Esophagus muscularis mucosa (tissue), 4 donors: ENCODE results near the gene CAPZB. TPM values are rescaled to one million over a fixed set of nuclear protein-coding genes. Genes with fewer than 3 reads are reported as not detected.
"Not testable (repeated sequence)": the region's sequence is repeated elsewhere in the genome, so short reads cannot be mapped to it uniquely, and the experiment has no call there.

ENCODE experiments used
- DNase-seq: peaks from one replicate; pipeline ENCODE4 v3.0.0-alpha.2; 2017; ENCODE audit errors: extremely low spot score
- H3K27ac ChIP-seq, 4 donors: fragments of 200-600 bp; sonication (generic); replicated peaks in 1 of 4; 1 replicate in 3 of 4; 2 replicates in 1 of 4; pipeline ENCODE4 v1.5.1; 2016 to 2019; ENCODE audit warnings: mild to moderate bottlenecking in 1 of 4
- H3K27me3 ChIP-seq, 4 donors: fragments of 200-600 bp; sonication (generic); one replicate each; pipeline versions ENCODE4 v1.5.1 to v1.6.0; 2016 to 2019
- H3K36me3 ChIP-seq, 4 donors: fragments of 200-600 bp; sonication (generic); one replicate each; pipeline ENCODE4 v1.5.1; 2016 to 2019
- H3K4me1 ChIP-seq, 4 donors: fragments of 200-600 bp; sonication (generic); one replicate each; pipeline ENCODE4 v1.5.1; 2016 to 2019
- H3K4me3 ChIP-seq, 4 donors: fragments of 200-600 bp; sonication (generic); 1 replicate in 2 of 4; 2 replicates in 2 of 4; pipeline ENCODE4 v1.5.1; 2016 to 2019; ENCODE audit warnings: mild to moderate bottlenecking in 4 of 4, moderate library complexity in 1 of 4
- H3K9me3 ChIP-seq, 4 donors: fragments of 200-600 bp; sonication (generic); 1 replicate in 3 of 4; 2 replicates in 1 of 4; pipeline ENCODE4 v1.5.1; 2016 to 2019
- EP300 ChIP-seq: sonication (generic); formaldehyde crosslinking; IDR thresholded peaks from one replicate; pipeline ENCODE4 v1.6.1; 2017; ENCODE audit warnings: antibody characterized with exemption
- POLR2A ChIP-seq: fragments of 450-650 bp; IDR thresholded peaks from one replicate; pipeline ENCODE4 v1.6.1; 2017; ENCODE audit warnings: antibody characterized with exemption, moderate library complexity, mild to moderate bottlenecking, low read depth
- POLR2AphosphoS5 ChIP-seq, 2 donors: sonication (generic); formaldehyde crosslinking; IDR thresholded peaks; one replicate each; pipeline ENCODE4 v1.6.1; 2017; ENCODE audit warnings: antibody characterized with exemption in 2 of 2
- WGBS: methylation state at CpG from one replicate; pipeline ENCODE4 v1.1.5; 2018; 5-methylcytosine and 5-hydroxymethylcytosine counted together
- intact Hi-C: fragments of 100-400 bp; cut with DNase I; formaldehyde crosslinking; loops from one replicate; pipeline ENCODE4 v1.15.1; 2023
- total RNA-seq, 4 donors: library from RNA; depleted of rRNA; stranded (reverse); fragments of >200 nt; gene quantifications; one replicate each; pipeline versions ENCODE4 v1.1.0 to v1.2.1, GENCODE V29; 2016
- TF ChIP-seq, protein P1 (sequence below), 3 experiments: fragments of 200-600 bp in 2 of 3; fragments of 450-650 bp in 1 of 3; sonication (generic) in 2 of 3; IDR thresholded peaks; one replicate each; pipeline ENCODE4 v1.5.1; 2017 to 2019; ENCODE audit warnings: antibody characterized with exemption in 3 of 3, mild to moderate bottlenecking in 2 of 3, moderate library complexity in 1 of 3

CAPZB gene
- total RNA-seq, 4 donors from 2014 or later = 186 to 261 (median 203) TPM

DNA sequence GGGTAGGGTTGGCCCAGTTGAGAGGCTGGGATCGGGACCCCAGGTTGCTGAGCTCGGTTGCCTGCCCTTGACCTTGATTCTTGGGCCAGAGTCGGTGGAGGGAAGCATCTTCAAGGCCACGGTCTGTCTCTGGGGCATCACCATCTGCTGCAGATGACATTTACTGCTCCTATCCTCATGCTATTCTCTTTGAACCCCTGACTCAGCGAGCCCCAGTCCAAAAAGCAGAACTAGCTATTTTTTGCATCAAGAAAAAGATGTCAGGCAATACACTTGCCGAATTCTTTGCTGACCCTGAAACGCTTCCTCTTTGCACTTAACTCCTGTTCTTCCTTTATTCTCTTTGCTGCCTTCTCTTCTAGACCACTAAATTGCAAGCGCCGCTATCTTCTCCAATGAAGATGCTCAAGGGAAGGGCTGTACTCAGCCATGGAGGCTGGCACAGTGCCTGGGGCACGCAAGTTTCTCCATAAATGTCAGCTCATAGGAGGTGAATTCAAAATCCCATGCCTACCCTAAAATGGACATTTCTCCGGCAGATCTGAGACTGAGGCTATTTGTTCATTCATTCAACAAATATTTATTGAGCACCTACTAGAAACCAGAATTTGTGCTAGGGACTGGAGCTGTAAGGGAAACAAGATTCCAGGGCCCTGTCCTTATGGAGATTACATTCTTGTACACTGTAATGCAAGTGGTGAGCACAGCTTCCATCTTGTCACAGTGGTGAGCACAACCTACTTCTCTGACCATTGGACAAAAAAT lies 20.5 kb upstream of the CAPZB start:
- H3K27ac ChIP-seq = peak overlapping the region; percentile 73 to 87 (median 79)
- H3K36me3 ChIP-seq = no peaks in the 10 kb centered on the region
- TF ChIP-seq, protein P1, sequence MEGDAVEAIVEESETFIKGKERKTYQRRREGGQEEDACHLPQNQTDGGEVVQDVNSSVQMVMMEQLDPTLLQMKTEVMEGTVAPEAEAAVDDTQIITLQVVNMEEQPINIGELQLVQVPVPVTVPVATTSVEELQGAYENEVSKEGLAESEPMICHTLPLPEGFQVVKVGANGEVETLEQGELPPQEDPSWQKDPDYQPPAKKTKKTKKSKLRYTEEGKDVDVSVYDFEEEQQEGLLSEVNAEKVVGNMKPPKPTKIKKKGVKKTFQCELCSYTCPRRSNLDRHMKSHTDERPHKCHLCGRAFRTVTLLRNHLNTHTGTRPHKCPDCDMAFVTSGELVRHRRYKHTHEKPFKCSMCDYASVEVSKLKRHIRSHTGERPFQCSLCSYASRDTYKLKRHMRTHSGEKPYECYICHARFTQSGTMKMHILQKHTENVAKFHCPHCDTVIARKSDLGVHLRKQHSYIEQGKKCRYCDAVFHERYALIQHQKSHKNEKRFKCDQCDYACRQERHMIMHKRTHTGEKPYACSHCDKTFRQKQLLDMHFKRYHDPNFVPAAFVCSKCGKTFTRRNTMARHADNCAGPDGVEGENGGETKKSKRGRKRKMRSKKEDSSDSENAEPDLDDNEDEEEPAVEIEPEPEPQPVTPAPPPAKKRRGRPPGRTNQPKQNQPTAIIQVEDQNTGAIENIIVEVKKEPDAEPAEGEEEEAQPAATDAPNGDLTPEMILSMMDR (IDR thresholded peaks at IDR 0.05) = no peak
- no peak for TF ChIP-seq POLR2AphosphoS5 (IDR thresholded peaks at IDR 0.05)
- no peak for TF ChIP-seq EP300
- peak overlapping the region; percentile 0 to 12 (median 9) for H3K4me3 ChIP-seq
- H3K27me3 ChIP-seq = no peaks in the 10 kb centered on the region
- peaks cover 34 to 43% (median 38%) of the 10 kb centered on the region in 4 donors for H3K4me1 ChIP-seq
- intact Hi-C loops = no loop called here
- no peaks in the 10 kb centered on the region for H3K9me3 ChIP-seq
- WGBS = 56% methylated on average over 11 of the region's 11 CpGs
- no peak for DNase-seq

- H3K27ac ChIP-seq = peak overlapping the region; percentile 73 to 87 (median 79)
- peak overlapping the region; percentile 0 to 12 (median 9) for H3K4me3 ChIP-seq
- 18% methylated on average over 6 of the region's 6 CpGs for WGBS
- DNase-seq = no peak
- TF ChIP-seq, protein P1 (IDR thresholded peaks at IDR 0.05) = no peak
- TF ChIP-seq POLR2AphosphoS5 (IDR thresholded peaks at IDR 0.05) = peak; percentile 9 to 36
- H3K36me3 ChIP-seq = no peaks in the 10 kb centered on the region
- no peaks in the 10 kb centered on the region for H3K9me3 ChIP-seq
- H3K27me3 ChIP-seq = no peaks in the 10 kb centered on the region
- peaks cover 34 to 43% (median 38%) of the 10 kb centered on the region in 4 donors for H3K4me1 ChIP-seq
- intact Hi-C loops = no loop called here
Observed at GRCh38 chr1:19504796-19505692, 19.7 kb upstream of the CAPZB start.

DNA sequence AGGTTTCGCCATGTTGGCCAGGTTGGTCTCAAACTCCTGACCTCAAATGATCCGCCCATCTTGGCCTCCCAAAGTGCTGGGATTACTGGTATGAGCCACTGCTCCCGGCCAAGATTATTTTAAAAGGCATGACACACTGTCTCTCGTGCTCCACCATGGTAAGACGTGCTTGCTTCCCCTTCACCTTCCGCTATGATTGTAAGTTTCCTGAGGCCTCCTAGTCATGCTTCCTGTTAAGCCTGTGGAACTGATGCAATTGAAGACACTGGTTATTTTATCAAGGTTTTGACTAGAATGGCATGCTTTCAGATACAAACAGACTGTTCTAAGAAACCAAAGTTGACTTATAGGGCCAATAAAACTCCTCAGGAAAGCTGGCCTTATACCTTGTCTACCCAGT lies 16.9 kb upstream of the CAPZB start:
- H3K27ac ChIP-seq, DNase-seq, intact Hi-C loops, H3K36me3 ChIP-seq, H3K27me3 ChIP-seq, H3K9me3 ChIP-seq, H3K4me3 ChIP-seq: not testable (repeated sequence)
- WGBS = 88% methylated on average over 6 of the region's 6 CpGs
- H3K4me1 ChIP-seq = peaks cover 25 to 35% (median 33%) of the 10 kb centered on the region in 4 donors

DNA sequence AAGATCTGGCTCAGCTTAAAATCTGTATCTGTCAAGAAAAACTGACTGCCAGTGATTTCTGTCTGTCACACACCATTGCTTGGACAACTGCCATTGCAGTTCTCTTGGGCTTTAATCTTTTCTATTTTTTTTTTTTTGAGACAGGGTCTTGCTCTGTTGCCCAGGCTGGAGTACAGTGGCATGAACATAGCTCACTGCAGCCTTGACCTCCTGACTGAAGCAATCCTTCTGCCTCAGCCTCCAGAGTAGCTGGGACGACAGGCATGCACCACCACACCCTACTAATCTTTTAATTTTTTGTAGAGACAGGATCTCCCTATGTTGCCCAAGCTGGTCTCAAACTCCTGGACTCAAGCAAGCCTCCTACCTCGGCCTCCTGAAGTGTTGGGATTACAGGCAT lies 14.5 kb upstream of the CAPZB start:
- DNase-seq, intact Hi-C loops: not testable (repeated sequence)
- whole genome bisulfite sequencing = 88% methylated on average over 2 of the region's 2 CpGs

DNA sequence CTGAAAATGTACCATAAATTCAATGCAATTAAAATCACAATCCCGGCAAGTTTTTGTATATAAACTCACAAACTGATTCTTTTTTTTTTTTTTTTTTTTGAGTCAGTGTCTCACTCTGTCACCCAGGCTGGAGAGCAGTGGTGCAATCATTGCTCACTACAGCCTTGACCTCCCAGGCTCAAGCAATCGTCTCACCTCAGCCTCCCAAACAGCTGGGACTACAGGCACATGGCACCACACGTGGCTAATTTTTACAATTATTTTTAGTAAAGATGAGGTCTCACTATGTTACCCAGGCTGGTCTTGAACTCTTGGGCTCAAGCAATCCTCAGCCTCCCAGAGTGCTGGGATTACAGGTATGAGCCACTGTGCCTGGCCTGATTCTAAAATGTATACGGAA lies 12.1 kb upstream of the CAPZB start:
- H3K27me3 ChIP-seq, H3K27ac ChIP-seq, H3K4me3 ChIP-seq, H3K9me3 ChIP-seq, DNase-seq, H3K36me3 ChIP-seq, intact Hi-C loops: not testable (repeated sequence)
- peaks cover 12 to 24% (median 16%) of the 10 kb centered on the region in 4 donors for H3K4me1 ChIP-seq
- 90% methylated on average over 4 of the region's 4 CpGs for WGBS

More for the DNA sequence above, 14.5 kb upstream of the CAPZB start:
- not testable (repeated sequence) for H3K27ac ChIP-seq, H3K27me3 ChIP-seq, H3K9me3 ChIP-seq, H3K4me3 ChIP-seq, H3K36me3 ChIP-seq
- peaks cover 17 to 33% (median 26%) of the 10 kb centered on the region in 4 donors for H3K4me1 ChIP-seq

DNA sequence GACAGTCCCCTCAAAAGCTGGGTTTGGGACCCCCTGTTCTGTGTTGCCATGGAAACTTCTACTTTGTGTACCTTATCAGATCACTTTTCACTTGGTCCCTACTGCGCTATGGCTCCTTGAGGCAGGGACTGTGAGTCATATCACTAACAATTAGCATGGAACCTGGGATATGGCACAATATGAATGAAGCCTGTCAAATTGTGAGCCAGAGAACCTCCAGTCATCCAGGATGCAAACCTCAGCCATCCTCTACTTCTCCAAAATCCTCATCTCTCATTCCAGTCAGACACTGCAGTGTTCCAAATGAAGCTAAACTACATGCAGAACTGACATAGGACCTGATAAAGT lies 11.2 kb upstream of the CAPZB start:
- no peaks in the 10 kb centered on the region for H3K9me3 ChIP-seq
- H3K27me3 ChIP-seq = no peaks in the 10 kb centered on the region
- 92% methylated on average over 1 of the region's 1 CpG for WGBS
- no peak overlapping the region for H3K4me3 ChIP-seq
- peaks cover 12 to 24% (median 16%) of the 10 kb centered on the region in 4 donors for H3K4me1 ChIP-seq
- no peak for TF ChIP-seq POLR2AphosphoS5 (IDR thresholded peaks at IDR 0.05)
- TF ChIP-seq POLR2A = no peak
- TF ChIP-seq, protein P1 (IDR thresholded peaks at IDR 0.05) = no peak
- no peak for TF ChIP-seq EP300
- no peak for DNase-seq
- intact Hi-C loops = no loop called here
- H3K36me3 ChIP-seq = no peaks in the 10 kb centered on the region
- H3K27ac ChIP-seq = peak overlapping the region; percentile 4 to 69 (median 39)
